Measurements from ENCODE around the gene CELF3.

GRCh38 chr1:151680391-151680790 is 36.2 kb downstream of the CELF3 start:
- TF ChIP-seq POLR2A (IDR thresholded peaks at IDR 0.05) (no peak), CTCF (IDR thresholded peaks at IDR 0.05) (no peak)
